Esophagus (tissue), 2 donors: ENCODE results near the gene ADGRD1. TPM values are rescaled to one million over a fixed set of nuclear protein-coding genes. Genes with fewer than 3 reads are reported as not detected.

Experiments used
- H3K27ac ChIP-seq, 2 donors: one replicate each; pipeline ENCODE4 v1.5.1; 2013; ENCODE audit warnings: low read depth in 2 of 2, mild to moderate bottlenecking in 2 of 2, inconsistent platforms in 1 of 2, low read length in 1 of 2, moderate library complexity in 1 of 2
- H3K27me3 ChIP-seq, 2 donors: one replicate each; pipeline ENCODE4 v1.6.1; 2013; ENCODE audit warnings: low read length in 2 of 2, control low read depth in 1 of 2, mild to moderate bottlenecking in 1 of 2; ENCODE audit not compliant: insufficient read depth in 2 of 2, control insufficient read depth in 1 of 2
- H3K36me3 ChIP-seq, 2 donors: one replicate each; pipeline ENCODE4 v1.6.1; 2013; ENCODE audit warnings: low read length in 1 of 2; ENCODE audit not compliant: control insufficient read depth in 2 of 2, insufficient read depth in 2 of 2
- H3K4me1 ChIP-seq, 2 donors: one replicate each; pipeline ENCODE4 v1.6.1; 2013; ENCODE audit warnings: low read length in 1 of 2; ENCODE audit not compliant: control insufficient read depth in 2 of 2, insufficient read depth in 2 of 2
- H3K4me3 ChIP-seq, 2 donors: one replicate each; pipeline ENCODE4 v1.5.1; 2013; ENCODE audit warnings: low read length in 2 of 2, mild to moderate bottlenecking in 2 of 2, low read depth in 1 of 2, moderate library complexity in 1 of 2
- H3K9me3 ChIP-seq, 2 donors: one replicate each; pipeline ENCODE4 v1.6.1; 2013; ENCODE audit warnings: mild to moderate bottlenecking in 2 of 2, low read depth in 1 of 2, low read length in 1 of 2, moderate library complexity in 1 of 2; ENCODE audit not compliant: control insufficient read depth in 2 of 2, insufficient read depth in 1 of 2
- WGBS, 2 donors: extraction: QIAGEN DNeasy Blood & Tissue Kit; methylation state at CpG; one replicate each; pipeline ENCODE4 v1.1.7; 2013; 5-methylcytosine and 5-hydroxymethylcytosine counted together
- polyA plus RNA-seq, 2 donors: library from polyadenylated mRNA; stranded (reverse); fragments of 200-250 nt; gene quantifications; one replicate each; pipeline ENCODE4 v1.2.3, GENCODE V29; 2013
- donor health status: healthy with polysubstance abuse.
- donor health status: Bipolar disorder and iron deficiency.

The ADGRD1 gene
- polyA plus RNA-seq, 2 donors = 2.1 to 2.9 TPM

DNA sequence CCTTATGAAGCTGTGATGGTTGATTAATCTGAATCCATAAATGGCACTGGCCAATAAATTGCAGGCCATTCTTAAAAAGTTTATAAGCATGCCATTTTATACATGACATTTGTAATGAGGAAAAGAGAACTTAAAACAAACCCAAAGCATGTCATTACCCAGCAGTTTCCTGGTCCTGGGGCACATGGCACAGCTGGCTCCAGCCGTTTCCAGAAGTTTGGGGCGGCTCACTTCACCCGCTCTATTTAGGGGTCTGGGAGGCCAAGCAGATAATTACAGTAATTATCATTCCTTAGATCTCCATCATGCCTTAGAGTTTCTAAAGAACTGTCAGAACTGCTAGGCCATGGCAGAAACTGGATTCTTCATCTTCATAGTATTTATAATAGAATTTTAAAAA lies 6.4 kb downstream of the ADGRD1 start:
- Histone ChIP-seq H3K4me1 (peaks cover 0 to 3% of the 10 kb centered on the region in 2 donors), H3K4me3 (no peak overlapping the region), H3K9me3 (no peaks in the 10 kb centered on the region), H3K36me3 (peaks cover 0 to 2% of the 10 kb centered on the region in 2 donors), H3K27me3 (no peaks in the 10 kb centered on the region), H3K27ac (no peak overlapping the region)
- WGBS, 2 donors = 70 to 87% methylated on average over 3 of the region's 3 CpGs

DNA sequence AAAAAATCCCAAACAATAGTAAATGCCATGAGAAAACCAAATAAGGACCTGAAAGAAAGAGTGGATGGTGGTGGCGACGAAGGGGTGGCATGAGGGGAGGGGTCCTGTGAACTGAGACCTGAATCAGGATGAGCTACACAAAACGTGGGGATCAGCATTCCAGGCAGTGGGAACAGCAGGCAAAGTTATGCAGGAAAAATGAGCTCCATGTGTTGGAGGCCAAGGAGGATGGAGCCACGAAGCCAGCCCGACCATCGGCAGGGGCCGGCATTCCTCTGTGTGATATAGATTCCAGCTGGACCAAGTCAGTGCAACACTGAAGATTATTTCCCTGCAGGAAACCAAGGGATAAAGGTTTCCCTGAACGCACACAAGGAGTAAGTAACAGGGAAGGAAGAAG lies 7.1 kb downstream of the ADGRD1 start:
- H3K27ac ChIP-seq = peak overlapping the region in 1 of 2 donors; percentile 28
- 81 to 84% methylated on average over 8 of the region's 8 CpGs for WGBS, 2 donors

GRCh38 chr12:130961921-130962451 lies 8.3 kb downstream of the ADGRD1 start:
- Histone ChIP-seq H3K27me3 (no peaks in the 10 kb centered on the region), H3K4me1 (peaks cover 0 to 3% of the 10 kb centered on the region in 2 donors), H3K36me3 (peaks cover 0 to 2% of the 10 kb centered on the region in 2 donors), H3K9me3 (no peaks in the 10 kb centered on the region), H3K4me3 (no peak overlapping the region), H3K27ac (peak overlapping the region in 1 of 2 donors; percentile 43)
- WGBS, 2 donors = 58 to 76% methylated on average over 9 of the region's 9 CpGs

More for the DNA sequence above, 7.1 kb downstream of the ADGRD1 start:
- H3K27me3 ChIP-seq = no peaks in the 10 kb centered on the region
- no peak overlapping the region for H3K4me3 ChIP-seq
- H3K9me3 ChIP-seq = no peaks in the 10 kb centered on the region
- peaks cover 0 to 3% of the 10 kb centered on the region in 2 donors for H3K4me1 ChIP-seq
- H3K36me3 ChIP-seq = peaks cover 0 to 2% of the 10 kb centered on the region in 2 donors

DNA sequence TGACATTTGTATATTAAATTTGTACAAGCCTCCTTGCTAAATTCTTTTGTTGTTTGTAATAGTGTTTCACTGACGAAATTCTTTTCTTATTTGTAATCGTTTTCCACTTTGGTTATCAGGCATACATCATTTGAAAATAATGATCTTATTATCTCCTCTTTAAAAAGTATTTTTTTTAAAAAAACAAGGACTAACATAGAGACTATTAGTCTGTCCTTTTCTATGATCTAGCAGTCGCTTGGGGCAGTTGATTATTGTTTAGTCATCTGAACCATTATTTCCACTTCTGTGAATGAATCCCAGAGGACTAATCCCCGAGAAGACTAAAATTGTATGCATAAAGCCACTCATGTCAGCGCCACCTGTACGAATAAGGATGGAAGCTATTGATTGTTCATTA lies 11.5 kb downstream of the ADGRD1 start:
- H3K27ac ChIP-seq = no peak overlapping the region
- 55 to 62% methylated on average over 6 of the region's 6 CpGs for WGBS, 2 donors

DNA sequence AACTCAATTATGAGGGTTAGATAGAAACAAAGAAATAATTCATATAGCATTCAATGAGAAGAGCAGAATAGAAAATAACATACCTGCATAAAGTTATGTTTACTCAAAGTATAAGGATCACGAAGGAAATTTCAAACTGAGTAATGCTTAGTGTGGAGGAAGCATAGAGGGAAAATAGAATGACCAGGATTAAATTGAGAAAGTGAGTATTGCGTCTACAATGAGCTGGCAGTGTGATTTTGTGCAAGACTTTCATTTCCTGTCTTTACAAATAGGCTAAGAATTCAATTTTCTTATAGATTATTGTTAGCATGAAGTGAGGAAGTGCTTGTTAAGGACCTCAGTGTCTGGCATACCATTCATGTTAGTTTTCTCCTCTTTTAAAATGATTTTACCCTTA lies 12.0 kb downstream of the ADGRD1 start:
- Histone ChIP-seq H3K4me3 (no peak overlapping the region), H3K4me1 (peaks cover 0 to 3% of the 10 kb centered on the region in 2 donors), H3K36me3 (no peaks in the 10 kb centered on the region), H3K27me3 (no peaks in the 10 kb centered on the region), H3K27ac (no peak overlapping the region), H3K9me3 (no peaks in the 10 kb centered on the region)
- WGBS, 2 donors = 60 to 75% methylated on average over 2 of the region's 2 CpGs

More for the DNA sequence above, 11.5 kb downstream of the ADGRD1 start:
- Histone ChIP-seq H3K36me3 (no peaks in the 10 kb centered on the region), H3K9me3 (no peaks in the 10 kb centered on the region), H3K27me3 (no peaks in the 10 kb centered on the region), H3K4me3 (no peak overlapping the region), H3K4me1 (peaks cover 0 to 3% of the 10 kb centered on the region in 2 donors)

- peaks cover 0 to 2% of the 10 kb centered on the region in 2 donors for H3K4me1 ChIP-seq
- H3K27me3 ChIP-seq = no peaks in the 10 kb centered on the region
- no peaks in the 10 kb centered on the region for H3K9me3 ChIP-seq
- no peaks in the 10 kb centered on the region for H3K36me3 ChIP-seq
- 88 to 92% methylated on average over 15 of the region's 15 CpGs for WGBS, 2 donors
- no peak overlapping the region for H3K4me3 ChIP-seq
- H3K27ac ChIP-seq = no peak overlapping the region
Measured at GRCh38 chr12:130966443-130967030, 12.8 kb downstream of the ADGRD1 start.

DNA sequence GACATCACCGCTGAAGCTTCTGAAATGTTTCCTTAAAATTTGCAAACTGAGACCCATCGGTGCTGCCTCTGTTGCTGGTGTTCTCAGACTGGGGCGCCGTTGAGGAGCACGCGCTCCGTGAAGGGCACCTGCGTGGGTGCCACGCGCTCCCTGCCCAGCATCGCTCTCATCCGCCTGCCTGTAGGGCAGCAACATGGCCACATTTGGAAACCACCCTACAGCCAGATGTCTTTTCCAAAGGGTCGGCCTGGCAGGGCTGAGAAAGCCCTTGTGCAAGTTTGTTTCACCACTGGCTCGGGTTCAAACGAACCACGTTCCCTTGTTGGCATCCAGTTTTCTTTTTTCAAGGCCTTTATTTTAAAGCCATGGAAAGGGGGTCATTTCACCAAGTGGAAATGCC lies 13.9 kb downstream of the ADGRD1 start:
- H3K27me3 ChIP-seq = no peaks in the 10 kb centered on the region
- H3K27ac ChIP-seq = no peak overlapping the region
- WGBS, 2 donors = 90 to 92% methylated on average over 16 of the region's 16 CpGs
- no peaks in the 10 kb centered on the region for H3K9me3 ChIP-seq
- H3K4me1 ChIP-seq = peaks cover 0 to 2% of the 10 kb centered on the region in 2 donors
- H3K4me3 ChIP-seq = no peak overlapping the region
- no peaks in the 10 kb centered on the region for H3K36me3 ChIP-seq

GRCh38 chr12:130968611-130969010 lies 14.9 kb downstream of the ADGRD1 start:
- H3K36me3 ChIP-seq = no peaks in the 10 kb centered on the region

GRCh38 chr12:130969223-130969622 lies 15.5 kb downstream of the ADGRD1 start:
- no peak overlapping the region for H3K4me3 ChIP-seq
- H3K4me1 ChIP-seq = peaks cover 0 to 2% of the 10 kb centered on the region in 2 donors
- WGBS, 2 donors = 78 to 80% methylated on average over 7 of the region's 7 CpGs
- no peaks in the 10 kb centered on the region for H3K9me3 ChIP-seq
- no peak overlapping the region for H3K27ac ChIP-seq
- no peaks in the 10 kb centered on the region for H3K27me3 ChIP-seq
- no peaks in the 10 kb centered on the region for H3K36me3 ChIP-seq

More at GRCh38 chr12:130968611-130969010, 14.9 kb downstream of the ADGRD1 start:
- WGBS, 2 donors = 88 to 90% methylated on average over 7 of the region's 7 CpGs
- no peaks in the 10 kb centered on the region for H3K9me3 ChIP-seq
- peaks cover 0 to 2% of the 10 kb centered on the region in 2 donors for H3K4me1 ChIP-seq
- H3K27me3 ChIP-seq = no peaks in the 10 kb centered on the region
- H3K27ac ChIP-seq = no peak overlapping the region
- H3K4me3 ChIP-seq = no peak overlapping the region
